ENCODE data around the gene MAMSTR. TPM values are rescaled to one million over a fixed set of nuclear protein-coding genes. Genes with fewer than 3 reads are reported as not detected.

MAMSTR gene
- total and polyA plus RNA-seq, 10 of the 15 experiments (the other 5 are each of a cell fraction or from before 2014, with no cell fraction given): 0.04 to 0.73 (median 0.31) TPM; not detected in 1

- 85% methylated on average over 10 of the region's 19 CpGs for WGBS (ENCODE audit: insufficient coverage, insufficient replicate concordance, low lambda C conversion rate, missing lambda C conversion rate)
- H3K27ac ChIP-seq (ENCODE audit: control insufficient read depth, insufficient read depth): no peak overlapping the region
- ChIA-PET CTCF (interaction anchor here (0.6 to 3.1 kb wide), 18 partner anchors 11 to 315 kb away, joined by 3 to 20 read pairs (median 4); partner anchors contain the start of genes CA11 and HSD17B14), SMC1A (ENCODE audit: uncharacterized antibody, unreplicated experiment) (interaction anchor here (1.0 to 1.9 kb wide), 7 partner anchors 9 to 169 kb away, joined by 3 to 11 read pairs (median 3); partner anchors contain the start of genes CA11 and HSD17B14), POLR2A (interaction anchor here (0.5 to 1.2 kb wide), 4 partner anchors 15 to 112 kb away, joined by 3 to 4 read pairs (median 4); partner anchors contain the start of gene CA11), RAD21 (ENCODE audit: unreplicated experiment) (interaction anchor here (0.6 to 1.5 kb wide), 6 partner anchors 9 to 168 kb away, joined by 3 to 7 read pairs (median 4); partner anchors contain the start of gene CA11)
- peaks cover 0 to 2% of the 10 kb centered on the region in 2 experiments; a peak in 2 of 4 replicates for H3K27me3 ChIP-seq (replicated peaks in 1 of 2; ENCODE audit: control insufficient read depth in 2 of 2, insufficient read depth in 2 of 2, low read length in 1 of 2)
- no peak overlapping the region for H2AFZ ChIP-seq (ENCODE audit: control insufficient read depth, low read depth, low read length)
- H3K4me1 ChIP-seq (ENCODE audit: control insufficient read depth, insufficient read depth, low read length): no peaks in the 10 kb centered on the region
- intact Hi-C loops (cut with micrococcal nuclease; ENCODE audit: unreplicated experiment): no loop called here
- H3K4me3 ChIP-seq: no peak overlapping the region
- FAIRE-seq: no peak
- in situ Hi-C loops (cut with MboI): no loop called here
- H3K79me2 ChIP-seq (ENCODE audit: control insufficient read depth, insufficient read depth, low read length): no peaks in the 10 kb centered on the region
- ATAC-seq: no peak
- H3K4me2 ChIP-seq (ENCODE audit: control insufficient read depth, insufficient read depth): no peak overlapping the region
- no TSS peak for BruUV-seq (replicated peaks)
- DNase-seq (ENCODE audit: low read depth, low spot score): no peak
- H3K36me3 ChIP-seq (ENCODE audit: control insufficient read depth in 2 of 2, insufficient read depth in 2 of 2, low read length in 1 of 2): no peaks in the 10 kb centered on the region
- no peaks in the 10 kb centered on the region; the same call in 2 of the 3 replicates for H3K9me3 ChIP-seq (replicated peaks; ENCODE audit: control insufficient read depth, insufficient read depth, low read length)
- no peak for TF ChIP-seq CBFB (IDR thresholded peaks at IDR 0.05; ENCODE audit: low read depth)
- no peak for TF ChIP-seq MXI1 (IDR thresholded peaks at IDR 0.05; ENCODE audit: low read depth, low read length)
- TF ChIP-seq FOXM1 (IDR thresholded peaks at IDR 0.05; ENCODE audit: low read depth, low read length): no peak
- no peak for TF ChIP-seq ZNF274 (IDR thresholded peaks at IDR 0.05; ENCODE audit: insufficient read depth, insufficient read length)
- TF ChIP-seq ZBTB33 (IDR thresholded peaks at IDR 0.05): no peak
- no peak for TF ChIP-seq JUNB (IDR thresholded peaks at IDR 0.05)
- TF ChIP-seq CEBPZ (IDR thresholded peaks at IDR 0.05; ENCODE audit: low read depth, low read length): no peak
- no peak for TF ChIP-seq NFYA (IDR thresholded peaks at IDR 0.05; ENCODE audit: borderline replicate concordance, low read depth, low read length)
- no peak for TF ChIP-seq YBX1 (IDR thresholded peaks at IDR 0.05)
- TF ChIP-seq ATF7 (IDR thresholded peaks at IDR 0.05; ENCODE audit: low read depth): no peak
- no peak for TF ChIP-seq REST (IDR thresholded peaks at IDR 0.05; ENCODE audit: low read depth, low read length)
- TF ChIP-seq GATAD2B (conservative IDR thresholded peaks at IDR 0.05; ENCODE audit: low read depth): no peak
- no peak for TF ChIP-seq POLR2AphosphoS5 (IDR thresholded peaks at IDR 0.05; ENCODE audit: low read length)
- no peak for TF ChIP-seq BMI1 (IDR thresholded peaks at IDR 0.05; ENCODE audit: borderline replicate concordance)
- no peak overlapping the region for H3K9ac ChIP-seq (ENCODE audit: control insufficient read depth, insufficient read depth, low read length)
- H4K20me1 ChIP-seq (ENCODE audit: control insufficient read depth, insufficient read depth): no peaks in the 10 kb centered on the region
Observed at GRCh38 chr19:48674216-48674809, 45.2 kb downstream of the MAMSTR start.
